ENCODE results near the gene UBASH3B.
A peak's percentile ranks its signal among the peaks of the same experiment; 100 is the strongest.

Gene UBASH3B

DNA sequence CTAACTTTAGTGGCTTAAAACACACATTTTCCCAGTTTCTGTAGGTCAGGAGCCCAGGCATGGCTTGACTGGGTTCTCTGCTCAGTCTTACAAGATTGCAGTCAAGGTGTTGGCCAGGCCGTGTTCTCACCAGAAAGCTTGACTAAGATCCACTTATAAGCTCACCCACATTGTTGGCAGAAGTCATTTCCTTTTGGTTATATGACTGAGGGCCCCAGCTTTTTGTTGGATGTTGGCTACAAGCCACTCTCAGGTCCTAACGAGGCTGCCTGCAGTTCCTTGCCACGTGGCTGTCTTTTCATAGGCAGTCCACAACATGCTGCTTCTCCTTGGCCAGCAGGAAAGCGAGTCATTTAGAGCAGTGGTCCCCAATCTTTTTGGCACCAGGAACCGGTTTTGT is 103.5 kb downstream of the UBASH3B start:
- DNase-seq, result no peak

DNA sequence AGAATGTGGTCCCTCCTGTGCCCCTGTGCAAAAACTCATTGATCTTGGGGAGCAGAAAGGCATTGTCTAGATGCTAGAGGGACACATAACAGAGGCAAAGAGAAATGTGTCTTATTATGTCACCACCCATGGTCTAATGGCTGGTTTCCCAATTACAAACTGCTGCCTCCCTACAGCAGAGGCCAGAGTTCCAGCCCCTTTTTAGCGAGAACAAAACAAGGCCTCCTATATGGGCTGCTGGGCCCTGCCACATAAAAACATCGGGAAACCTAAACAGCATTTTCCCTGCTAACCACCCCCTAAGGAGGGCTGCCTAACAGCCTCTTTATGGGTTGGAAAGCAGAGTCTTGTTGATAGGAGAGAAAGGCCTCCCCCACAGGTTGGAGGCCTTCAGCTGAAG is 107.6 kb downstream of the UBASH3B start:
- no peak for DNase-seq

DNA sequence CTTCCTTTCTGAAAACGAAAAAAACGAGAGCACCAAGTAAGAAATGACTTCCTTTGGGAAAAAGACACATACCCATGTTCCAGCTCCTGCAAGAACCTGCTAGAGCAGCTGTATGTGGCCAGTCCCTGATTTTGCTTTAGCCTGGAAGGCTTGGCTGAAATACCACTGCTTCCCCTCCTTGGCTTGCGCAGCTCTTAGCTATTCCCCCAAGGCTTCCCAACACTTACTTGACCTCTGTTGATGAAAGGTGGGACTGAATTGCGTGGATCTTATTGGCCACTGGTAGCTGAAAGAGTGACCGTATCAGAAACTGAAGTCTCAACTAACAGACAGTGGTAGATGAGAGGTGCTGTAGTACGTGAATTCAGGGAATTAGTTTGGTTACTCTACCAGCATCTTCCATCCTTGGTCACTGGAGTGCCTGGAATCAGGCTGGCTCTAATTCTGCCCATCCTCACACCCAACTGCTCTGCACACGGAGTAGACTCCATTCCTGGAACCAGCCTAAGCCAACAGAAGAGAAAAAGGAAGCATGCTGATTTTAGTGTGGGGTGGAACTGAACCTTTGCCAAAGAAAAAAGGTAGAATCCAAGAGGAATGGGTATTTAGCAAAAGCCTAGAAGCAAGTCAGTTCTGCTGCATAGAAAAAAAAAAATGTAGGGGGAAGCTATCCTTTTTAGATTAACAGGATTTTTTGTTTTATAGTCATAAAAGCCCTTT is 109.0 kb downstream of the UBASH3B start:
- no peak for DNase-seq

DNA sequence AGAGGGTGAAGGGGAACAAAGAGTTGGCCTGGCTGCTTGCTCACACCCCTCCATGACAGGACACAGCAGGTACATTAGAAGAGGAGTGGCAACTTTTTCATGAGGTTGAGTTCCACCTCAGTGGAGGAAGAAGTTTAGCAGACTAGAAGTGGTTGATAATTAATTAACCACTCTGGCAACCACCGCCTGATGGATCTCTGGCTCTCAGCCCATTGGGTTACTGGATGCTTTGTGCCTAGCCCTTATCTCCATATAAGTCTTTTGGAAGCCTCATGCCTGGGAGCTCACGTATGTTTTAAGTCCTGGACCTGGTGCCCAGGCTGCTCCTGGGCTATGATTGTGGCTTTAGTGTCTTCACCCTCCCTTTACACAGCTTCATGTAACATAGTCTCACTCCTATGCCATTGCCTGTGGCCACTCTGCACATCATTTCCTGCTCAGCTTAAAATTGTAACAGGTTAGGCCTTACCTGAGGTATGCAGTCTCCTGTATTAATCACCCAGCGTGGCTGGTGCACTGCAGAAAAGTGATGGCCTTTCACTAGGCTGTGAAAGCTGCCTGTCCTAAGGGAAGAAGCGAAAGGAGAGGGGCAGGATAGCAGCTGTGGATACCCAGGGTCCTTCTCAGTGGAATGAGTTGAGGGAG is 110.1 kb downstream of the UBASH3B start:
- no peak for DNase-seq

DNA sequence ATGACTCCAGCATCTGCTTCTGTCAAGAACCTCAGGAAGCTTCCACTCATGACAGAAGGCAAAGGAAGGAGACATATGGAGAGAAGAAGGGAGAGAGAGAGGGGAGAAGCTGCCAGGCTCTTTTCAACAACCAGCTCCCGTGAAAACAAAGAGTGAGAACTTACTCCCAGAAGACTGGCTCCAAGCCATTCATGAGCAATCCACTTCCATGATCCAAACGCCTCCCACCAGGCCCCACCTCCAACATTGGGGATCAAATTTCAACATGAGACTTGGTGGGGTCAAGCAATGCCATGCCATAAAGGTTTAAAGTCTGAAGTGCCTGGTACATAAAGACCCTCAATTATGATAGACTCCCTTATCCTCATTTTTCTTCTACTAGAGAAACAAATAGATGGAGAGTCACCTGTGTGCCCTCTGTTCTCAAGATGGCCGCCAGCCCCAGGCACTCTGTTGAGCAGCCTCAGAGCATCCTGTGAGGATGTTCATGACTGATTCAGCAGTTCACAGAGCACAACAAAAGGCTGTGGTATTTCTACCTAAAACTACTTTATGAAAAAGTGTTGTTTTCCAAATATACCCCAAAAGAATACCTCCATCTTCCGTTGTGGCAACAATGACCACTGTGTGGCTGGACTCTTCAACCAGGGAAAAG is 113.7 kb downstream of the UBASH3B start:
- no peak for DNase-seq

DNA sequence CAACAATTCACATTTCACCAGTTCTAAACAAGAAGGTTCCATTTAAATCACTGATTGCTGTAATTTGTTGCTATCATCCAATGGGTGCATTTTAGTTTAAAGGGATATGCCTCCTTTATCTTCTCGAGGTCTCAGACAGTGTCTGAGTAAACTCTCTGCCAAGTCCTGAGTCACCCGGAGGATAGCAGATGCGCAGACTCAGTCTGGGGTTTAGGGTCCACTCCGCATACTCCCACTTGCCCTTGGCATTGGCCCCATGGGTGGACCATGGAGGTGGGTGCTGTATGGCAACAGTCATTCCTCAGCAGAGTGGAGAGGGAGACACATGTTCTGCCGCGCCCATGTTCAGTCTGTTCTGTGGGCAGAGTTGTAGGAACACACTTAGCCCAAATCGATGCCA is 117.4 kb downstream of the UBASH3B start:
- DNase-seq, result no peak

DNA sequence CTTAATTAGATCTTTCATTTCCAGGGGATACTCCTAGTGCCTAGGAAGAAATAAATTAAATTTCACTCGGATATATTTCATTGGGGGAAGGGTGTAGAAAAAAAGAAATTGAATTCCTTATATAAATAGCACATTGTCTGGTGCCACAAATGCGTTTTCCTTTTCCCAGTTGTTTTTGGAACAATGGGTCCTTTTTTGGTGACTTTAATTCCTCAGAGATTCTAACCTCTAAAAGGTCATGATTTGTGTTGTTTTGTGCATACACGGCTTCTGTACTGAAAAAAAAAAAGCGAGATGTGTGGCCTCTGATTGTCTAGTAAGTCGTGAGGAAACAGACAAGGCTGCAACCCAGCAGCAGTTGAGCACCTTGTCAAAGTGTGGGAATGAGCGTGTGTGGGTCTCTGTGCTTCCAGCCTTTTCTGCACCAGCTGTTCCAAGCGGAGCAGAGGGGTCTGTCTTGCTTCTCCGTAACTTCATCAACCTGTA is 118.3 kb downstream of the UBASH3B start:
- no peak for DNase-seq

DNA sequence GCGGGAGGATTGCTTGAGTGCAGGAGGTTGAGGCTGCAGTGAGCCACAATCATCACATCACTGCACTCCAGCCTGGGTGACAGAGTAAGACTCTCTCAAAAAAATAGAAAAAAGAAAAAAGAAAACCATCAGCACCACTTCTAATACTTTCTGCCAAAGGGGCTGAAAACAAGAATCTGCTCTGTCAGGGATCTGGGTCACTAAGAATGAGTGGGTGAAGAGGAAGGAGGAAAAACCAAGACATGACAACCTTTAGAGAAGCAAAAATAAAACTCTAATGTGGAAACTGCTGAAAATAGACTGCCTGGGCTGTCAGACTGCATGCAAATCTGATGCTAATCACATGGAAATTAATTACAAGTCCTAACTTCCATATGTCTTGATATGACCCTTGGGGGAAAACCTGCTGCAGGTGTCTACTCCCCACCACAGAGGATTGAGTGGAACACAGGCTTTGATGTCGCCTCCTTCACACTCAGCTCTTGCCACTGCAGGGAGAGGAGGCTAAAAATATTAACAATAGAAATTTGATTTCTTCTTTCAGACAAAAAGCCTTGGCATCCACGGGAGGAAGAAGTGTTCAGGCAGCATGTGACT is 120.3 kb downstream of the UBASH3B start:
- DNase-seq, result no peak

DNA sequence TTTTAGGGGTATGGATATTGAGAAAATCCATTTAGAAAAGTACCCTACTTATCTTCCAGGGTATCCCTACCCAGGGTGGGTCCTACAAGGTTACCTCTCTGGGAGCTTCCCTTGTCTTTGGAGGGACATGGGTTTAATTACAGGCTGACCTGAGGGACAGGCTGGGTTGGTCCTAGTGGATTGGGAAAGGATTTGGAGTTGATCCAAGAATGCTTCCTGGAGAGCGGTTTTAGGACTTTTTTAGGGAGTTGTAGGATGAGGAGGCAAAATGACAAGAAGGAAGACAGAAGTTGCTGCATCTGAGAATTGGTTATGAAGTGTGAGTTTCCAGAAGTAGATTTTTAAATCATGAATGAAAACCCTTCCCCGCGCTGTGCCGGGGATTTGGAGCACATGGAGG is 121.0 kb downstream of the UBASH3B start:
- no peak for DNase-seq

DNA sequence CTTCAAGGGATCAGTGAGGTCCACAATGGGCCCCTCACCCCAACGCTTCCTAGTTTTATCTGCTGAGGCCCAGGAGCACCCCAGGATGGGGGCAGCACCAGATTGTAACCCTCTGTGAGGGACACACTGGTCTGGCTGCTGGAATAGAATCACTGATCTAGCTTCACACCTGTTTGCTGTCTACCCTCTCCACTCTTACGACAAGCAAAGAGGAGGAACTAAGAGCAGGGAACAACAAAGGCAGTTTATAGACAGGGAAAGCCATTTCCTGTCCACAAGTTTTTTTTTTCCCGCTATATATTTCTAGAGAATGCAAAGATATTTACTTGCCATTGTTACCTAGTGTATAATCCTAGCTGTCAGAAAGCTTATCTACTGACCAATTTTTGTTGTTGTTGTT is 121.8 kb downstream of the UBASH3B start:
- no peak for DNase-seq

DNA sequence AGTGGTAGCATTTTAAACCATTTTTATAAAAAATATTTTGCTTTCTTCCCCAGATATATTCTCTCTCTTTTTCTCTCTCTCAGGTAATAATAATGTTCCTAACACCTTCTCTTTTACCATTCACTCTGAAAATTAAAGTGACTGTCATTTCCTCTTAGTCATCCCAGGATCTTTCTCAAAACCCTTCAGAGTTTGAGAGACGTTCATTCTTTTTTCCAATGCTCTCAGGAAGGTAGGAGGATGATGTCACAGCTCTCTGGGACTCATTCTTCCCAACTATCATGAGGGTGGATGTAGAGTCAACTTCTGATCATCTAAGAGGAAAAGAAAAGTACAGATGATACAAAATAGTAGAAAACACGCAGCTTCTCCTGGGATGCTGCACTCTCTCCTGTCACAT is 122.6 kb downstream of the UBASH3B start:
- DNase-seq, result no peak

DNA sequence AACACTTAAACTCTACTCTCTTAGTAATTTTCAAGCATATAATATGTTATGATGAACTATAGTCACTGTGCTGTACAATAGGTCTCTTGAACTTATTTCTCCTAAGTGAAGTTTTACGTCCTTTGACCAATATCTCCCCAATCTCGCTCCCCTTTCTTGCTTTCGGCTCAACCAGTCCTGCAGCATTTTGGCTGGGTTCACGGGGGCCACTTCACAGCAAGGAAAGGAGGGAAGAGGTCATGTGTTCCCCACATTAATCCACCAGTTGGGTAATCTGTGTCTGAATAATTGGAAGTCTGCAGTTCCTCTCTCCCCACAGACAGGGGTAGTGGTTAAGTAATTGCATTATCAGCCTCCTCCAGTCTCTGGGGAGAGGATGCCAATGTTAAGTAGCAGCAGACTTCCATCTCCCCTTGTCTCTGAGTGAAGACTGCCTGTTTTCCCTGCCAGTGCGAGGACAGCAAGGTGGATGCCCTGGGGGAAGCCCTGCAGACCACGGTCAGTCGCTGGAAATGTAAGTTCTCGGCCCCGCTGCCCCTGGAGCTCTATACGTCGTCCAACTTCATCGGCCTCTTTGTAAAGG is 123.6 kb downstream of the UBASH3B start:
- DNase-seq, result no peak

DNA sequence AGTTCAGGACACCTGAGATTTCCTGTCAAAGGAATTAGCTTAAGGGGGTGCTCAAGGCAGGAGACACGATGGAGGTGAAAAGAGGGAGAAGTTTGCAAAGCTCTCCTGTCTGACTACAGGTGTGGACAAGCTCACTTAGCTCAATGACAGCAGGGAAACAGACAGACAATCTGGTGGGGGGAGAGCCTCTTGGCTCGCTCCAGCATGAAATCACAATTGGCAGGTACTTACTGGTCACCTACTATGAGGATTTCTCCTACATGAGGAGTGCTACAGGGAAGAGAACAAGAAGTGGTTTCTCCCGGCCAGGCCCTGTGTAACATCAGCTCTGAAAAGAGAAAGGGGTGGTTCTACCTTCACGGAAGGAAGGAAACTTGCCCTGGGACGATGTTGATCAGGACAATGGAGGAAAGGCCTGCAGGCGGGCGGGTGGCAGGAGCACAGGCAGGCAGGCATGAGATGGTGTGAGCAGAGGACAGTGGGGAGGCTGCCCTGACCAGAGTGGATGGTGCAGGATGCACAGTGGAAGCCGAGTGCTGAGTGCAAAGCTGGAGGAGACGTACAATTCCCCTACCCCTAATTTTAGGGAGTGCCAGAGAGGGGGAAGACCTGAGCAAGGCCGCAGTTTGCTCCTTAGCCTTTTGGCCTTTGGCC is 124.9 kb downstream of the UBASH3B start:
- DNase-seq, result no peak

DNA sequence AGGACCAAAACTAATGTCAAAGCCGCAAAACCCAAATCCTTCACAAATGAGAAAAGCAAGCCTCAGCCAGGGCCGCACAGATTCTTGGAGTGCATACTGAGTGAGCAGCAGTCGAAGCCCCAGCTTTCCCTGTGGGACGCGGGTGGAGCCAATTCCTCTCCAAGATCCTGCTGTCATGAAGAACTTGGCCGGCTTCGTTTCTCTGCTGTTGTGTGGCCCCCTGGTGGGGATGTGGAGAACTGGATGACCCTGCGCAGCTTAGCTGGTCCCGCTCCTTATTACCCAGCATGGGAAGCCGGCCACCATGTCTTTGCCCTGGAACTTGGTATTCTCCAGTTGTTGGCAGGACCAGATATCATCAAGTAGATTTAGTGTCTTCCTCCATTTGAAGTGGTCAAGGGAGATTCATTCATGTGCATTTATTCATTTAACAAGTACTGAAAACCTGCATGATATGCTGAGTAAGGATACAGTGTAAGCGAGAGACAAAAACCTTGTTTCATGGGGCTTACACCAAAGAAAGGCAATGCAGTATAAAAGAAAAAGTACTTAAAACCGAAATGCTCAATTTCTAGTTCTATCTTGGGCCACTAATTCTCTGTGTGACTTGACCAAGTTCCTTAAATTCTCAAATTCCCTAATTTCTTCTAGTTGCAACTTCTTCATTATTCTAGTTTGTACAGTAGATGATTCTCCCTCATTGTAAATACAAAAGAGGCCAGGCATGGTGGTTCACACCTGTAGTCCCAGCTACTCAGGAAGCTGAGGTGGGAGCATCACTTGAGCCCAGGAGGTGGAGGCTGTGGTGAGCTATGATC is 126.1 kb downstream of the UBASH3B start:
- peak; percentile 26 for DNase-seq

DNA sequence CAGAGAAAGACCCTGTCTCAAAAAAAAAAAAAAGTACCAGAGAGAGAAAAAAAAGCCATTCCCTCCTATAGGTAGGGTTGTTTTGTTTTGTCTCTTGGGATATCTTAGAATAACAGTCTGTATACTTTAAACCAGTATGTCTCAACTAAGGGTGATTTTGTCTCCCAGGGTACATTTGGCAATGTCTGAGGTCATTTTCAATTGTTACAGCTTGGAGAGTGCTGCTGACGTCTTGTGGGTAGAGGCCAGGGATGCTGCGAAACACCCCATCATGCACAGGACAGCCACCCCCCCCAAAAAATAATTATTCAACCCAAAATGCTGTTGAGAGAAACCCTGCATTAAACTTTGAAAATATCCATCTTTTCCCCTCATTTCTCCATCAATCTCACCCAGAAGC is 126.7 kb downstream of the UBASH3B start:
- DNase-seq, result no peak

DNA sequence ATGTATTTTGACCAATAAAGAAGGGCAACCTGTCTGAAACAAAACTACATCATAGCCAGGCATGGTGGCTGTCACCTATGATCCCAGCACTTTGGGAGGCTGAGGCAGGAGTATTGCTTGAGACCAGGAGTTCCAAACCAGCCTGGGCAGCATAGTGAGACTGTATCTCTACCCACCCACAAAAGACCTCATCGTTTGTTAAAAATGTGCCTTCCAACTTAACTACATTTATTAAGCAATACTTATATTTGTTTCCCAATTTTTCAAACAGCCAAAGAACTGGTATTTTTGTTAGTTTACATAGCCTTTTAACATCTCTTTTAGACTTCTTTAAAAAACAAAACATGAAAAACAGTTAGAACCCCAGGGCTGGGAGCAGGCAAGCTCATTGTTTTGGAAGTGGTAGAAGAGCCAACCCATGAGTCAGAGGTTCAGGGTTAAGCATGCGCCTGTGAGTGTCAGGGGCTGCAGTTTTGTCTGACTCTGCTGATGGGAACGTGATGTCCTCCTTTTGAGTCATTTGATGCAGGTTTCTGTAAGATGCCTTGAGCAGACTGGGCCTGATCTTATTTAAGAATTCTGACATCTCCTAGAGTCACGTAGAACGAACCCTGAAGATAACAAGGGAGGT is 128.9 kb downstream of the UBASH3B start:
- no peak for DNase-seq

DNA sequence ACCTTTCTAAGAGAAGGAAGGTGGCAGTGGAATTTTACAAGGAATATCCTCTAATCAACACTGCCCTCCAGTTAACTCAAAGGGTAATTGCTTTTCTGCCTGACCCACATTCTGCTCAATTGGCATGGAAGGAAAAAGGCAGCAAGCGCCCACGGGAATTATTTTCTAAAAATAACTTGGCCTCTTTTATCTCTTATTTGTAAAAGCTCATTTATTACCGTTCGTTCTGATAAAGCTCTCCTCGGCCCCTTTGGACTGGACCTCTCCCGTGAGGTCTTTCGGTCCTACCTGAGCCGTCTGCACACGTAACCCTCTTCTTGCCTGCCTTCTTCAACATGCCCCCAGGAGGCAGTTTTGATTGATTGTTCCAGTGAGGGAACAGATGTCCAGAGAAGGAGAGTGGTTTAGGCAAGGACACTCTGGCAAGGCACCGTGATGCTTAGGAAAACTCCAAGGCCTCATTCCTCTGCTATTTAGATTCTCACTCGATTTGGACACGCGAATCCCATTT is 129.6 kb downstream of the UBASH3B start:
- DNase-seq, result peak; percentile 19

DNA sequence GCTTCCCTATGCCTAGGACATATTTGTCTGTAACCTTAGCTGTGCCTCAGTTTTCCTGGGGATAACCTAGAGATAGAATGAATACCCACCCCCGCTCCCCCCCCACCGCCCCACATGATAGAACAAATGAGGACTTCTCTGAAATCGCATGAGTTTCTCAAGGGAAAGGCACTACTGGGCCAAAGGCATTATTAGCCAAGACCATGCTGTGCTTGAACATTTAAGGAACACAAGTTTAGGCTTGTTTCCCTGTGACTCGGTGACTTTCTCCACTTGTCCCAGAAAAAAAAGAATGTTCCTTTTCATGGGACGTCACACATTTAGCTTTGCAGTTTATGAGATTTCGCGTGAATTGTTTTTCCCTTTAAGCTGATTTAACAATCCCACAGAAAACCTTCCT is 131.4 kb downstream of the UBASH3B start:
- no peak for DNase-seq

DNA sequence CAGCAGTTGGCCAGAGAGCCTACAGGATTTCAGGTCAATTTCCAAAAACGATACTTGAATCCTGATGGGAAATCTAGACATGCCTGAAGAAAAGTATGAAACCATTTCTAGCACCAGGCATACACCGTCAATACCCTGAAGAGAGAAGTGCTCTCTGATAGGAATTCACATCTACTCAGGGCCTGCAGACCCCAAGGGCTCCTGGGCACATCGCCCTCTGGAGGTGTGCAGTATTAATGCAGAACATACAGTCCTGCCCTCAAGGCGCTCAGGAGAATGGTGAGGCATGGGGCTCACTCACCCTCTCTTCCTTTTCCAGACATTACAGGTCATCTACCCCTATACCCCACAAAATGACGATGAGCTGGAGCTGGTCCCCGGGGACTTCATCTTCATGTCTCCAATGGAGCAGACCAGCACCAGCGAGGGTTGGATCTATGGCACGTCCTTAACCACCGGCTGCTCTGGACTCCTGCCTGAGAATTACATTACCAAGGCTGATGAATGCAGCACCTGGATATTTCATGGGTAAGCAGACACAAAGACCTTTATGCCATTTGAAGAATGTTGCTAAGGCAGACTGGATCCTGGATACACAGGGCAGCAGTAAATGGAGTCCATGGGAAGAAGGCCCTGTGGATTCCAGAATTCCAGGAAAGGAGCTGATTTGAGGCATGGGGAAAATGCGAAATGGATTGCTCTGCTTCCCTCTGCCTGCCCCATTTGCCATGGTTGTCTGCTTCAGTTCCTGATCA is 133.4 kb downstream of the UBASH3B start:
- no peak for DNase-seq

DNA sequence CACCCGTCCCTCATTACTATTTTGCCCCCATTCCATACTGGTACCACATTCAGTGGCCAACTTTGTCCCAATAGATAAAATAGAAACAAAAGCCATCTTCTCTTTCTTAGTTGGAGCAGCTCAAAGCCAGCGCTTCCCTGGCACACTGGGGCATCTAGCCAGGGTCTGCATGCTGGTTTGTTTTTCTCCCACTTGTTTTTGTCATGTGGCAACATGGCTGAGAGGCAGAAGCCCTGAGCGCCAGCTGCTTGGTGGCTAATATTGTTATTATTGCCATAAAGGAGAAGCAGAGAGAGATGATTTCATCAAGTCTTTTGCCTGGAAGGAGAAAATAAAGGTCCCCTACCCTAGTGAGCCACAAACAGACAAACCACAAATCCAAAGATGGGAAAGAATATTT is 134.4 kb downstream of the UBASH3B start:
- no peak for DNase-seq

DNA sequence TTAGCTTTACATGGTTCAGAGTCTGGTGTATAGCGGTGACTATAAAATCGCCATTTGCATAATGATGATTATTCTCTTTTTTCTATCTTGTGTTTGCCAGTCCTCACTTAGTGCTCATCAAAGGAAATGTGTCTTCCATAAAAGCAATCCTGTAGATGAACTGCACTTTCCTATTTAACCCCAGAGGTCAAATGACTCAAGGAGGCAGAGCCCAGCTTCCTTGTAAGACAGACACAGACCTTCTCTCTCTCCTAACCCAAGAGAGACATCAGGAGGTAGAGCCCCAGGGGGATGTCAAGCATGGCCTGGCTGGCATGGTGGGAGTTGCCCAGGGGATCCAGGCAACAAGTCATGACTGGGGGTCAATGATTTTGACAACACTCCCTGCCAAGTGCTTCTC is 135.9 kb downstream of the UBASH3B start:
- DNase-seq, result no peak
